Sigmoid colon (tissue), 7 donors: ENCODE data around the gene MOV10L1. TPM values are rescaled to one million over a fixed set of nuclear protein-coding genes. Genes with fewer than 3 reads are reported as not detected.

Experiments used
- DNase-seq: peaks from one replicate; pipeline ENCODE4 v3.0.0-alpha.2; 2019
- H3K27ac ChIP-seq, 4 donors: fragments of 200-600 bp; sonication (generic); one replicate each; pipeline ENCODE4 v1.5.1; 2016 to 2019; ENCODE audit warnings: mild to moderate bottlenecking in 1 of 4
- H3K27me3 ChIP-seq, 3 donors: fragments of 200-600 bp; sonication (generic); one replicate each; pipeline ENCODE4 v1.5.1; 2019; ENCODE audit warnings: mild to moderate bottlenecking in 1 of 3
- H3K36me3 ChIP-seq, 4 donors: fragments of 200-600 bp; sonication (generic); one replicate each; pipeline ENCODE4 v1.5.1; 2016 to 2019
- H3K4me1 ChIP-seq, 4 donors: fragments of 200-600 bp; sonication (generic); one replicate each; pipeline ENCODE4 v1.5.1; 2017 to 2019
- H3K4me3 ChIP-seq, 4 donors: fragments of 200-600 bp; sonication (generic); one replicate each; pipeline ENCODE4 v1.5.1; 2017 to 2019; ENCODE audit warnings: mild to moderate bottlenecking in 2 of 4, moderate library complexity in 1 of 4
- H3K9me3 ChIP-seq, 4 donors: fragments of 200-600 bp in 3 of 4; sonication (generic) in 3 of 4; one replicate each; pipeline versions ENCODE4 v1.5.1 to v1.6.1; 2013 to 2019
- EP300 ChIP-seq, 4 donors: sonication (generic); formaldehyde crosslinking; IDR thresholded peaks; one replicate each; pipeline ENCODE4 v1.6.1; 2017; ENCODE audit warnings: antibody characterized with exemption in 4 of 4
- POLR2A ChIP-seq, 2 donors: fragments of 450-650 bp; IDR thresholded peaks; one replicate each; pipeline ENCODE4 v1.6.1; 2016; ENCODE audit warnings: antibody characterized with exemption in 2 of 2, mild to moderate bottlenecking in 2 of 2, moderate library complexity in 2 of 2
- POLR2AphosphoS5 ChIP-seq, 4 donors: sonication (generic); formaldehyde crosslinking; IDR thresholded peaks; one replicate each; pipeline ENCODE4 v1.6.1; 2017; ENCODE audit warnings: antibody characterized with exemption in 4 of 4
- WGBS, 2 donors: extraction: QIAGEN DNeasy Blood & Tissue Kit; methylation state at CpG; one replicate each; pipeline ENCODE4 v1.1.7; 2013; 5-methylcytosine and 5-hydroxymethylcytosine counted together
- intact Hi-C: fragments of 100-400 bp; cut with DNase I; formaldehyde crosslinking; loops from one replicate; pipeline ENCODE4 v1.15.1; 2023
- polyA plus RNA-seq, 3 donors: library from polyadenylated mRNA; stranded (reverse); fragments of 200-250 nt; gene quantifications; one replicate each; pipeline ENCODE4 v1.2.3, GENCODE V29; 2013
- total RNA-seq, 4 donors: library from RNA; depleted of rRNA; stranded (reverse); fragments of >200 nt; gene quantifications; one replicate each; pipeline ENCODE4 v1.1.0, GENCODE V29; 2016
- TF ChIP-seq, protein P1 (sequence below), 4 experiments: fragments of 450-650 bp in 3 of 4; fragments of 200-600 bp in 1 of 4; IDR thresholded peaks; one replicate each; pipeline ENCODE4 v1.5.1; 2016 to 2019; ENCODE audit warnings: antibody characterized with exemption in 4 of 4, mild to moderate bottlenecking in 3 of 4, moderate library complexity in 2 of 4
- donor health status: healthy with polysubstance abuse.
- donor health status: Bipolar disorder and iron deficiency.
- donor health status: healthy.

MOV10L1 gene
- total and polyA plus RNA-seq, 7 donors: 0.47 to 5.6 (median 1.8) TPM; not detected in 2

DNA sequence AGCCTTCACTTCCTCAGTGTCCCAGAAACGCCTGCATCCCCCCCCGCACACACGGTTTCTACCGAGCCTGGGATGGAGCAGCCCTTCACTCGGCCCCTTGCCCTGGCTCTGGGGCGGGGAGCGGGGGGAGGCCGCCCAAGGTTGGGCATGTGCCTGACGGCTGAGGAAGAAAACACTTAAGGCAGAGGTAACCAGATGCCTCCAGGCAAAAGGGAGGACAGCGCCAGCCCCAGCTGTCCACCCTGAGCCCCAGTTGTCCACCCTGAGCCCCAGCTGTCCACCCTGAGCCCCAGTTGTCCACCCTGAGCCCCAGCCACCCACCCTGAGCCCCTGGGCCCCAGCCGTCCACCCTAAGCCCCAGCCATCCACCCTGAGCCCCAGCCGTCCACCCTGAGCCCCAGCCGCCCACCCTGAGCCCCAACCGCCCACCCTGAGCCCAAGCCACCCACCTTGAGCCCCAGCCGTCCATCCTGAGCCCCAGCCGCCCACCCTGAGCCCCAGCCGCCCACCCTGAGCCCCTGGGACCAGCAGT, 27.9 kb upstream of the MOV10L1 start:
- TF ChIP-seq EP300 (IDR thresholded peaks at IDR 0.05) (no peak), POLR2A (IDR thresholded peaks at IDR 0.05) (no peak), POLR2AphosphoS5 (IDR thresholded peaks at IDR 0.05) (no peak)
- TF ChIP-seq, protein P1, sequence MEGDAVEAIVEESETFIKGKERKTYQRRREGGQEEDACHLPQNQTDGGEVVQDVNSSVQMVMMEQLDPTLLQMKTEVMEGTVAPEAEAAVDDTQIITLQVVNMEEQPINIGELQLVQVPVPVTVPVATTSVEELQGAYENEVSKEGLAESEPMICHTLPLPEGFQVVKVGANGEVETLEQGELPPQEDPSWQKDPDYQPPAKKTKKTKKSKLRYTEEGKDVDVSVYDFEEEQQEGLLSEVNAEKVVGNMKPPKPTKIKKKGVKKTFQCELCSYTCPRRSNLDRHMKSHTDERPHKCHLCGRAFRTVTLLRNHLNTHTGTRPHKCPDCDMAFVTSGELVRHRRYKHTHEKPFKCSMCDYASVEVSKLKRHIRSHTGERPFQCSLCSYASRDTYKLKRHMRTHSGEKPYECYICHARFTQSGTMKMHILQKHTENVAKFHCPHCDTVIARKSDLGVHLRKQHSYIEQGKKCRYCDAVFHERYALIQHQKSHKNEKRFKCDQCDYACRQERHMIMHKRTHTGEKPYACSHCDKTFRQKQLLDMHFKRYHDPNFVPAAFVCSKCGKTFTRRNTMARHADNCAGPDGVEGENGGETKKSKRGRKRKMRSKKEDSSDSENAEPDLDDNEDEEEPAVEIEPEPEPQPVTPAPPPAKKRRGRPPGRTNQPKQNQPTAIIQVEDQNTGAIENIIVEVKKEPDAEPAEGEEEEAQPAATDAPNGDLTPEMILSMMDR (IDR thresholded peaks at IDR 0.05): no peak
- no peak for DNase-seq
- Histone ChIP-seq H3K4me3 (no peak overlapping the region), H3K36me3 (no peaks in the 10 kb centered on the region), H3K4me1 (peaks cover 0 to 14% (median 11%) of the 10 kb centered on the region in 4 donors), H3K27ac (no peak overlapping the region), H3K9me3 (no peaks in the 10 kb centered on the region), H3K27me3 (peaks cover 8 to 41% (median 33%) of the 10 kb centered on the region in 3 donors)
- intact Hi-C loops: no loop called here
- WGBS, 2 donors: 70 to 78% methylated on average over 17 of the region's 17 CpGs

DNA sequence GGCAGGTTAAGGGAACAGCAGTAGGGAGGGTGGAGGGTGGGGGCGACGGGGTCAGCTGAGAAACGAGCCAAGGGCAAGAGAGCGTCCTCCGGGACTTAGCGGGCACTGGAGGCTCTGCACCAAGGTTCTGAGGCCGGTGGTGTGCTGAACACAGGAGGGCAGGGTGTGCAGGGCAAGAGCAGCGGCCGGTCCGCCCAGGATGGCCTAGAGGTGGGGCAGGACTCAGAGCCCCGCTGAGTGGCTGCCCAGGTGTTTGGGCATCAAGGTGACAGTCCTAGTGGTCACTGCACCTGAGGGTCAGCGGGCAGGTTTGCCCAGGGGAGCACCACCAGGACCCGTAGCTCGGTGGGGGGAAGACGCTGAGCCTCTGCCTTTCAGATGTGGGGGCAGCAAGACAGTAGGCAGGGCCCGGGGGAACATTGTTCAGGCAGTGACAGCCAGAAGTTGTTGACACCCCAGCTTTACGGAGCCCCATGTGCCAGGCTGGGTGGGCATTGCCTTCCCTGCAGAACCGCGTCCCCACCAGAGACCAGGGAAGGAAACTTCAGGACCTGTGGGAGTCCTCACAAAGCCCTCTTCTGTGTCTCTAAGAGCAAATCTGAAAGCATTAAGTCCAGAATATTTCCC, 27.2 kb upstream of the MOV10L1 start:
- 88 to 92% methylated on average over 19 of the region's 19 CpGs for WGBS, 2 donors
- no peaks in the 10 kb centered on the region for H3K36me3 ChIP-seq
- TF ChIP-seq POLR2AphosphoS5 (IDR thresholded peaks at IDR 0.05) (no peak), POLR2A (IDR thresholded peaks at IDR 0.05) (no peak), EP300 (IDR thresholded peaks at IDR 0.05) (no peak)
- TF ChIP-seq, protein P1 (IDR thresholded peaks at IDR 0.05): no peak
- H3K27me3 ChIP-seq: peaks cover 8 to 39% (median 32%) of the 10 kb centered on the region in 3 donors
- no peak overlapping the region for H3K27ac ChIP-seq
- intact Hi-C loops: no loop called here
- no peaks in the 10 kb centered on the region for H3K9me3 ChIP-seq
- no peak overlapping the region for H3K4me3 ChIP-seq
- DNase-seq: no peak
- peaks cover 0 to 14% (median 11%) of the 10 kb centered on the region in 4 donors for H3K4me1 ChIP-seq

DNA sequence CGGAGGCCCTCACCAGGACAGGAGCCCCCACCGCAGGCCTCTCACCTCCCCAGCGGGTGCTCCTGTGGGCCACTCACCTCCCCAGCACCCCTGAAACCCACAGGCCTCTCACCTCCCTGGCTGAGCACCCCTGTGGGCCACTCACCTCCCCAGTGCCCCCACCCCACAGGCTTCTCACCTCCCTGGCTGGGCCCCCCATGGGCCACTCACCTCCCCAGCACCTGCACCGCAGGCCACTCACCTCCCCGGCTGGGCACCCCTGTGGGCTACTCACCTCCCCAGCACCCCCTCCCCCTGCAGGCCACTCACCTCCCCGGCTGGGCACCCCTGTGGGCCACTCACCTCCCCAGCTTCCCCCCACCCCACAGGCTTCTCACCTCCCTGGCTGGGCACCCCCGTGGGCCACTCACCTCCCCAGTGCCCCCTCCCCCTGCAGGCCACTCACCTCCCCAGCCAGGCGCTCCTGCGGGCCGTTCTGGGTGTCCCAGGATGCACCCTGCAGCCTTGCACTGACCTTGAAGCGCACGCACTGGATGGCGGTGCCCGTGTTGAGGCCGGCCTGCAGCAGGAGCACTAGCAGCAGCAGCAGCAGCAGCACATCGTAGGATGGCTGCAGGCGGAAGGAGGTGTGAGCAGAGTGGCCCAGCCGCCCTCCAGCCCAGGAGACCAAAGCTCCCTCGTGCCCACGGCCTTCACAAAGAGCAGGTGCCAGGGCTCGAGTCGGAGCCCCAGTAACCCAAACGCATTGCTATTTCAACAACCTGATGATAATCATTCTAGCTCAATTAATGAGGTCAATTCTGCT, 26.0 kb upstream of the MOV10L1 start:
- no peak for DNase-seq
- H3K27me3 ChIP-seq: peaks cover 3 to 28% (median 21%) of the 10 kb centered on the region in 3 donors
- no peak overlapping the region for H3K4me3 ChIP-seq
- peaks cover 0 to 8% (median 5%) of the 10 kb centered on the region in 4 donors for H3K4me1 ChIP-seq
- no peaks in the 10 kb centered on the region for H3K9me3 ChIP-seq
- no peak overlapping the region for H3K27ac ChIP-seq
- no peak for TF ChIP-seq EP300 (IDR thresholded peaks at IDR 0.05)
- TF ChIP-seq POLR2A (IDR thresholded peaks at IDR 0.05): no peak
- TF ChIP-seq POLR2AphosphoS5 (IDR thresholded peaks at IDR 0.05): no peak
- TF ChIP-seq, protein P1 (IDR thresholded peaks at IDR 0.05): no peak
- intact Hi-C loops: no loop called here
- 63 to 83% methylated on average over 23 of the region's 23 CpGs for WGBS, 2 donors
- H3K36me3 ChIP-seq: no peaks in the 10 kb centered on the region

DNA sequence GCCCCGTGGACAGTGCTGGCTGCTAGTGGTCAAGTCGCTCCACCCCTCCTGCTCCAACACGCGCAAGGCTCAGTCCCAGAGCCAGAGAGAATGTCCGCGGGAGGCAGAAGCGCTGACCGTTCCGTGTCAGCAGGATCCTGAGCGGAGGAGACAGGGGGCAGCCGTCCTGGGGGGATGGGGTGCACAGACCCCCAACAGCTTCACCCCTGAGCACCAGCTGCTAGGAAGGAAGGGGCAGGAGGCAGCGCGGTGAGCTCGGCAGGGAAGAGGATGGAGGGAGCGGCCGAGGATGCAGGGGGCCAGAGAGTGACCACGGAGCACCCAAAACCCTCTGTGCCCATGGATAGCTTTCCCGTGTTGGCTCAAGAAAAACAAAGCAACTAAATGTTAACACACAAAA, 25.4 kb upstream of the MOV10L1 start:
- 77 to 79% methylated on average over 18 of the region's 18 CpGs for WGBS, 2 donors
- Histone ChIP-seq H3K27me3 (peaks cover 3 to 22% (median 15%) of the 10 kb centered on the region in 3 donors), H3K4me1 (peaks cover 0 to 2% (median 0%) of the 10 kb centered on the region in 4 donors)

More for the DNA sequence above, 25.4 kb upstream of the MOV10L1 start:
- intact Hi-C loops: no loop called here
- Histone ChIP-seq H3K27ac (no peak overlapping the region), H3K36me3 (no peaks in the 10 kb centered on the region), H3K9me3 (no peaks in the 10 kb centered on the region), H3K4me3 (no peak overlapping the region)
- no peak for TF ChIP-seq EP300 (IDR thresholded peaks at IDR 0.05)
- TF ChIP-seq POLR2A (IDR thresholded peaks at IDR 0.05): no peak
- TF ChIP-seq POLR2AphosphoS5 (IDR thresholded peaks at IDR 0.05): no peak
- TF ChIP-seq, protein P1 (IDR thresholded peaks at IDR 0.05): no peak
- DNase-seq: no peak
